GM12874 (cell line): Measurements from ENCODE around the gene CEP78.

Experiments
- CTCF ChIP-seq: IDR thresholded peaks from 2 replicates; pipeline ENCODE4 v1.5.1; 2011; ENCODE audit warnings: low read depth, mild to moderate bottlenecking, control low read depth, low read length, moderate library complexity; ENCODE audit not compliant: insufficient read depth

CEP78 gene

GRCh38 chr9:78238046-78239038 is 2.5 kb downstream of the CEP78 start:
- TF ChIP-seq CTCF: no peak

- TF ChIP-seq CTCF: no peak
Measured at GRCh38 chr9:78239506-78239905, 3.6 kb downstream of the CEP78 start.

- no peak for TF ChIP-seq CTCF
Measured at GRCh38 chr9:78242041-78242440, 6.2 kb downstream of the CEP78 start.

- TF ChIP-seq CTCF: no peak
Measured at GRCh38 chr9:78243130-78243529, 7.3 kb downstream of the CEP78 start.

- no peak for TF ChIP-seq CTCF
Measured at GRCh38 chr9:78245401-78245800, 9.5 kb downstream of the CEP78 start.

GRCh38 chr9:78248635-78249034 is 12.8 kb downstream of the CEP78 start:
- no peak for TF ChIP-seq CTCF

GRCh38 chr9:78249542-78249941 is 13.7 kb downstream of the CEP78 start:
- TF ChIP-seq CTCF: no peak
